OCI-LY1 (cell line): ENCODE data around the gene PARD3.

Experiments
- CTCF ChIP-seq: fragments of 200-600 bp; sonication (generic), shearing (Covaris generic); IDR thresholded peaks from 2 replicates; pipeline ENCODE4 v1.5.1; 2017; ENCODE audit warnings: mild to moderate bottlenecking, antibody characterized with exemption, low read length, moderate library complexity, mixed read lengths
- EZH2 ChIP-seq: fragments of 200-600 bp; sonication (generic), shearing (Covaris generic); IDR thresholded peaks from 2 replicates; pipeline ENCODE4 v1.8.0; 2017; ENCODE audit warnings: borderline replicate concordance, mixed run types, mild to moderate bottlenecking, antibody characterized with exemption, low read length, moderate library complexity, mixed read lengths

- TF ChIP-seq CTCF (no peak), EZH2 (no peak)
These were observed 86.7 kb downstream of the PARD3 start for GRCh38 chr10:34728361-34728760.
